Activated T-cell treated with anti-CD3 and anti-CD28 coated beads for 4 hours (primary cell): Measurements from ENCODE around the gene HDAC8.
"Not testable (repeated sequence)": the region's sequence is repeated elsewhere in the genome, so short reads cannot be mapped to it uniquely, and the experiment has no call there.

Experiments used
- DNase-seq: peaks from one replicate; pipeline ENCODE4 v3.0.0-alpha.2; 2020

Gene HDAC8

DNA sequence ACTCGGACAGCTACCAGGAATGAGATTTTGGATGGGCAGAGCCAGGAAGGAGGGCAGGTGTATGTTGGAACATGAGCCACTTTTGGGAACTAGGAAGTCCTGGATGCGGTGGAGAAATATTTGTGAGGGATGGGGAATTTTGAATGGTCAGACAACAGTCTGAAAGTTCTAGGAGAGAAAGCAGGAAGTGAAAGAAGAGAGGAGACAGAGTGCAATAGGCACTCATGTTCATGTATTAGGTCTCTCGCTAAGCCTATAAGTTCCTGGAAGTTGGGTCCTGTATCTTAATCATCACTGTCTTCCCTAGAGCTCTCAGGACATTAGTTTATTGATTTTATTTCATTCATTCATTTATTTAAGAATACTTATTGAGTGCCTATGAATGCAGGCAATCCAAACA, 201.2 kb downstream of the HDAC8 start:
- no peak for DNase-seq

DNA sequence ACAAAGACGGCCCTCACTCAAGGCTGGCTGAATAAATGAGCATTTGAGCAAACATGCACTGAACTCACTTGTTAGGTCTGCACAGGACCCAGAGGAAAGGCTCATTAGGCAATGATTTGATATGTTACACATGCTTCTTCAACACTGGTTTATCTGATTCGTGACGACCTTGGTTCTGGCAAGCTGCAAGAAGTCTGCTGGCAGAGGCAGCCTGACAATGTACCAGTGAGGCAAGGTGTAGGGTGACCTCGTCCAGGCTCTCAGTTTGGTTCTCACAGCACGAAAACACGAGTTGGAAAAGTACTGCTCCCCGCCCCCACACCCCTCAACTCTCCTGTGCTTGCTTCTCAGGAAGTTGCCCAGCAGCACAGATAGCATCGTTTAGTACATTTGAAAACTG, 203.8 kb downstream of the HDAC8 start:
- no peak for DNase-seq

- DNase-seq: no peak
Observed at GRCh38 chrX:72367516-72367915, 205.1 kb downstream of the HDAC8 start.

GRCh38 chrX:72366701-72367454, 205.8 kb downstream of the HDAC8 start:
- DNase-seq: no peak

DNA sequence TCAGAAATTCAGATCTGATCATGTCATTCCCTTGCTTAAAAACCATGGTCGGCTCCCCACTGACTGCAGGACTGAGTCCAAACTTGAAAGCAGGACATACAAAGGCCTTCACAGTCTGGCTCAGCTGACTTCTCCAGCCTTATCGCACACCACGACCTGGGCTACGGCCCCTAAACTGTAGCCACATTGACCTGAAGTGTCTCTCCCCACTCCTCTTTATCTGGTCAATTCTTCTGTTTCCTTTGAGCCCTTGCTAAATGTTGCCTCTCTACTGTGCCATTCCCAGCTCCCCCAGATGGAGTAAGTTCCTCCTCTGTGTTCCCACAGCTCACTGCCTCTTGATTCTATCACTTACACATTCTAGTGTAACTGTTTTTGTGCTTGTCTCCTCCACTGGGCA, 206.5 kb downstream of the HDAC8 start:
- DNase-seq: no peak

DNA sequence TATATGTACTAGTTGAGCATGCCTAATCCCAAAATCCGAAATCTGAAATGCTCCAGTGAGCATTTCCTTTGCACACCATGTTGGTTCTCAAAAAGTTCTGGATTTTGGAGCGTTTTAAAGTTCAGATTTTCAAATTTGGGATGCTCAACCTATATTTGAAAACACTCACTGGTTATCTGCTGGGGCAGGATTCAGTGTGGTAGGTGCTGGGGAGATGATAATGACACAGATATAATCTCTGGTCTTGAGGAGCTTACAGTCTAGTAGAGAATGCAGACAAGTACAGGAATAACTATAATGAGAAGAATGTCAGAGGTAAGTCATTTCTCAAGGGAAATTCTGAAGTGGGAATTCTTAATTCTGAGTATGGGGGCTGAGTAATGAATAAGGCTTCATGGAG, 207.5 kb downstream of the HDAC8 start:
- no peak for DNase-seq

- no peak for DNase-seq
Observed at GRCh38 chrX:72360326-72360725, 212.3 kb downstream of the HDAC8 start.

DNA sequence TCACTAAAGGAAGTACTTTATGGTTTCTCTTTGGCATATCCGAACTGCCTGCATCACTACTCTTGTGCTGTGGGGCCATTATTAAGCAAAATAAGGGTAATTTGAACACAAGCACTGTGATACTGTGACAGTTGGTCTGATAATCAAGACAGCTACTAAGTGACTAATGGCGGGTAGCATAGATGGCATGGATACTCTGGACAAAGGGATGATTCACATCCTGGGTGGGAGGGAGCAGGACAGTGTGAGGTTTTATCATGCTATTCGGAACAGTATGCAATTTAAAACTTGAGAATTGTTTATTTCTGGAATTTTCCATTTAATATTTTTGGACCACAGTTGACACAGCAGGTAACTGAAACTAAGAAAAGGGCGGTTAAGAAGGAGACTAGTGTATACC, 214.3 kb downstream of the HDAC8 start:
- DNase-seq: no peak

DNA sequence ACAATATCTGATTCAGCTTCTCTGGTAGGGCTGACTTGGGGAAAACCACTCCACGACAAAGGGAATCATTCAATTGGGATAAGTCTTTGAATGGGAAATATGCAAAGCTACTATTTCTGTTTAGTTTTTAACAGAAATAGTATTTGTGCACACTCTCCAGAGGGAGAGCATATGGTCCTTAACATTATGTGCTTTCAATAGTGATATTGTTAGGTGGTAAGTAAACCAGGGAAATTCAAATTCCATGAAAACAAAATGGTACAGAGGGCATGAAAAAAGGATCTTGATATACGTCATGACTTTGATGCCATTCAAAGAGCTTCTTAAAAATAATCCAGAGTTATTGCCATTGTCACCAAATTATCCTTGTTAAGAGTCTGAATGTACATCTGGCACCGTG, 219.9 kb downstream of the HDAC8 start:
- no peak for DNase-seq

GRCh38 chrX:72351606-72352334, 220.9 kb downstream of the HDAC8 start:
- DNase-seq: no peak

GRCh38 chrX:72349190-72349589, 223.5 kb downstream of the HDAC8 start:
- no peak for DNase-seq

DNA sequence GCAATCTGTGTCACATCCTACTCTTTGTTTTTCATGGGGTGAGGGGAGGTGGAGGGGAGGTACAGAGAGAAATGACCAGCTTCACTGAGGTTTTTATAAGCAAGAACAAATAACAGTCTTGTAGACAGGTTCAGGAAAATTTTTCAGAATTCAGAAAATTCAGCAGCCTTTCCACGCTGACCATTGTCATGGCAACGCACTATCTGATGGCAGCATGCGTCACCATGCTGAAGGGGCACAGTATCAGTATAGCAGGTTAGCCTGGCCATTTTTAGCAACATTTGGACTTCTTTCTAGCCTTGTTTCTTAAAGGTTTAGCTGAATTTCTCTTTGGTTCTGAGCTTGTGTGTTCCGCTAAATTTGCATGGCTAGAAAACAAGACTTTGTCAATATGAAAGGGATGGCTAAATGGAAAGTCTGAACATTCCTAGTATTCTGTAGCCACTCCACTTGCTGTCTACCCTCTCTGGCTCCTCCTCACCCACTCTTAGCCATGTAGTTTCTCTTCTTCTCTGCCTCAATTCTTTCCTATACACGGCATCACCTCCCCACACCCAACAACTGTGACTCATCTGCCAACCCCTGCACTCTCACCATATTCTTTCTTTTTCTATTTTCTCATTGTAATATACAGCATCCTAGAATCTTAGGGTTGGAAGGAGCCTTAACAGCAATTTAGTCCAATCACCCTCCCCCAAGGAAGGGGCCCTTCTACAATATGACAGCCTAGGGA, 224.2 kb downstream of the HDAC8 start:
- DNase-seq: no peak

GRCh38 chrX:72347366-72347765, 225.3 kb downstream of the HDAC8 start:
- DNase-seq: no peak

- no peak for DNase-seq
Observed at GRCh38 chrX:72346302-72346949, 226.2 kb downstream of the HDAC8 start.

GRCh38 chrX:72340626-72341025, 232.0 kb downstream of the HDAC8 start:
- no peak for DNase-seq

DNA sequence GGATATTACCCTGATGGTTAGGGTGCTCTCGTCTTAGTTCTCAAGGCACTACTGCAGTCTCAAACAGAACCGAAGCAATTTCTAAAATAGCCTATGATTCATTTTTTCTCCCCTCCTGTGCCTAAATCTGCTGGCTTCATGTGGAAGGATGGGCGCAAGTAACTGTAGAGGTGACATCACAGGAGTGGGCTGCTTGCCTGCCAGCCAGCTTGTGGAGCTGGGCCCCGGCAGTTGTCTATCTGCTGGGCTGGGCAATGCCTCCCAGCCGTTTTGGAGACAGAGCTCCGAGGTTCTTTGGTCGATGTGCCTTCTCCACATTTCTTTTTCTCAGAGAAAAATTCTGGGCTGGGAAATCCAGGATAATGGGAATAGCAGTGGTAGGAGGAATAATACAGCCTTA, 232.6 kb downstream of the HDAC8 start:
- DNase-seq: no peak

DNA sequence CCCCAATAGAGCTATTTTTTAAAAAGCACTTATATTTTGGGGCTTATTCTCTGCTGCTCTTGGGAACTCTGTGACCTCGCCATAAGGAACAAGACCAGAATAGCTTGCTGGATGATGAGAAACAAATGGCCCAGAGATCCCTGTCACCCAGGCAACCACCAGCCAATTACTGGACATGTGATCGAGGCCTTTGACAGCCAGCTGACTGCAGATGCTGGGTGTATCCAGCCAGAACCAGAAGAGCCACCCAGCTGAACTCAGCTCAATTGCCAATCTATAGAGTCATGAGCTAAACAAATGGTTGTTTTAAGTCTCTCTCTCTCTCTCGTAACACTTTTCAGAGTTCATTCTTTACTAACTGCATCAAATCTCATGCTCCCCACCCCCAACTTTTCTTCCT, 242.5 kb downstream of the HDAC8 start:
- no peak for DNase-seq

GRCh38 chrX:72326605-72327300, 245.9 kb downstream of the HDAC8 start:
- DNase-seq: no peak

GRCh38 chrX:72319651-72320050, 253.0 kb downstream of the HDAC8 start:
- not testable (repeated sequence) for DNase-seq

DNA sequence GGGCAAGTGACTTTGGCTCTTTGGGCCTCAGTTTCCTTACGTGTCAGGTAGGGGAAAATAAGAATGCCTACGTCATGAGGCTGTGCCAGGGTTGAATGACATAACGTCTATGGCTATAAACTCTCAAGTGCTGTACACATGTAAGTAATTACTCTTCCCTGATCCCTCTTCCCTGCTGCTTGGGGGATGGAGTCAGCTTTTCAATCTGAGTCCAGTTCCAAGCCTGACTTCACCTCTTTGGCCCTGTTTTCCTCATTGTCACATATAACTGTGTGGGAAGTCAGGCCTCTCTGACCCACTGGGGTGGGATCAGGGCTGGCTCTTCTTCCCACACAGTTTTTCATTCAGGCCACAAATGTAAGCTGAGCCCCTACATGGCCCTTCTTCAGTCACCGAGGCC, 255.5 kb downstream of the HDAC8 start:
- DNase-seq: no peak

DNA sequence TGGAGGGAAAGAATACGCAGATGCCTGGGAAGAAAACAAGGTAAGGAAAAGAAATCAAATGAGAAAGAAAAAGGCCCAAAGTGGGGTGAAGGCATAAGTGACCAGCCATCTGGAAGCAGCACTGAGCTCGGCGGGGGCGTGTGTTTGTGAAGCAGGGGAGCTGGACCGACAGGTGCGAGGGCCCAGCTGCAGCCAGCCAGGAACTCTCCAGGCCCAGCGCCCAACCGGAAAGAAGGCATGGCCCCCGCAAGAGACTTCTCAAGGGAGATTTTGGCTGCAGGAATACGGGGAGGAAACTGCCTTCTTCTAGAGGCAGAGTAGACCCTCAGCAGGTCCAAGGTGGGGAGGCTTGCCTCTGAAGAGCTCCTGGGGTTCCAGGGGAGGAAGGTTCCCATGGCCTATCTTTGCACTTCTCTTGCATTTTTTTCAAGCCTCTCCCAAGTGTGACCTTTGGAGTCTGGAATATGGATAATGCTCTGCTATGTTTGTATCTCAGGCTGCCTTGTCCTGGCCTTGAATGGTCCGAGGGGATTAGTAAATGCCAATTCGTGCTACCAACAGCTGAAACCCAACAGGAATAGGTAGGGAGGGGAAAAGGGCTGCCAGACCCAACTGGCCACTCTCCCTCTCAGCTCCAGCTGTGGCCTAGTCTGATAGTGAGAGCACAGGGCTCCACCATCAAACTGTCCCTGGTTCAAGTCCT, 256.1 kb downstream of the HDAC8 start:
- no peak for DNase-seq

- no peak for DNase-seq
Observed at GRCh38 chrX:72314881-72315280, 257.8 kb downstream of the HDAC8 start.
